Measurements from ENCODE around the gene SERINC5. TPM values are rescaled to one million over a fixed set of nuclear protein-coding genes. Genes with fewer than 3 reads are reported as not detected.

The SERINC5 gene
- 10.3 and 12.1 TPM in 2 replicates for total RNA-seq

DNA sequence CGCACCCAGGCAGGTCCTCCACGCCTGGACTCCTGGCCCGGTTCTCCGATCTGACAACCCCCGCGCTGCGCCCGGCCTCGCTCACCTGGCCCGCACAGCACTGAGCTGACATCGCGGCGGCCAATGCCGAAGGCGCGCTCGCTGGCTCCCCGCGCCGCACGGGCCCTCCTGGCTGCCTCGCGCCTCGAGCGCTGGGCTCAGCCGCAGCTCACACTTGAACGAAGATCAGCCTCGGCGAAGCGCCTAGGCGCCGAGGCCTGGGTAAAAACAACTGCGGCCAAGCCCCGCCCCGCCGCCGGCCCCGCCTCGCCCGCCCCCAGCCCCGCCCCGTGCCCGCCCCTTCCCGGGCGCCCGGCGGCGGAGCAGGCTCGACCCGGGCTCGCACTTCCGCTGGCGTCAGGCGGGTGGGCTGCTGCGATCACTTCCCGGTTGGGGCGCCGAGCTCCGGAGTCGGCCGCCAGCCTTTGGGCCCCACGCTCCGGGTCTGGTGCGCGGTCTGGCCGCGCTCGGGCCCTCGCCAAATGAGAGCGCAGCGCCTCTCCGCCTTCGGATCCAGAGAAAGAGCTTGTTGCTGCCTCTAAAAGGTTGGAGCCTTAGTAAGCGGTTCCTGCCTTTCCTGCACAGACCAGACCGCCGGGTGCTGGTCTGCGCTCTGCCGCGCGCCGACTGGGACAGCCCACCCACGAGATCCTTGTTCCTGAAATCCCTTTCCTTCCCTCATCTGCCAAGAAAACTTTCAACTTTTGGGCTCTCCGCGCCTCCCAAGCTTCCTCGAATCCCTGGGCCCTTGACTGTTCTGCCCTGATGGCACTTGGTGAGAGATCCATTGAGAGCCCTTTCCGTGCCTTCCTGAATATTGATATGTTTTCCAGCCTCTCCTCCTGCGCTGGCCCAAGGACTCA is at the start of gene SERINC5:
SERINC5 (minus strand) TSS at position 238 of the 902 bp plus-strand sequence; CDS start at position 112, 126 bp downstream.

Other genes starting within 250 kb of the SERINC5 start
- gene THBS4, start 220.7 kb downstream of the SERINC5 start, total RNA-seq: 0.37 and 0.59 TPM in 2 replicates
- not detected in 2 replicates for gene SPZ1, start 64.0 kb upstream of the SERINC5 start, total RNA-seq
- gene ZFYVE16, start 152.0 kb upstream of the SERINC5 start, total RNA-seq: 17.6 and 20.1 TPM in 2 replicates
- gene FAM151B, start 232.1 kb upstream of the SERINC5 start, total RNA-seq: 2.5 and 5.5 TPM in 2 replicates